ENCODE results near the gene NAV2.

The NAV2 gene

DNA sequence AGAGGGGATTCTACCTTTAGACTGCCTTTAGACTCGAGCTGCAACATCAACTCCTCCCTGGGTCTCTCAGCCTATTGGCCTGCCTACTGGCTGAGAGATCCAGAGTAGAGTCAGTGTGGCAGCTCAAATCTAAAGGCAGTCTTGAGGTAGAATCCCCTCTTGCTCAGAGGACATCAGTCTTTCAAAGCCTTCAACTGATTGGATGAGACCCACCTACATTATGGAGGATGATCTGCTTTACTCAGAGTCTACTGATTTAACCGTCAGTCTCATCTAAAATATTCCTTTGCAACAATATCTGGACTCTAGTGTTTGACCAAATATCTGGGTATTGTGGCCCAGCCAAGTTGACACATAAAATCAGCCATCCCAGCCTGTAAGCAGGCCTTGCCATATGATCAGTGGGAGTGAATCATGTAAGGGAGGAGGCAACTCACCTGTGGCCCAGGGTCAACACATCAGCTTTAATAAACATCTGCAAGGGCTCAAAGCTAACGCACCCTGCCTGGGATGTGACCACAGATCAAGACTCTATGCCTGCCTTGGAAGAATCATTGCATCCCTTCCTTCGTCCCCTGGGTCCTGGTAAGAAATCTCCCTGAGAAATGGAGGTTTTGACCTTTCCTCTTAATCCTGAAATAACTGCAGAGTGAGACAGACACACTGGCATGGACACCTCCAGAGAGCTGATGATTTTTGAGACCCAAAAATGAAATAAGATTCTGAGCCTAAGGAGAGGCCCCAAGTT is 249.6 kb downstream of the NAV2 start:
- DNase-seq (ENCODE audit: low read depth) = no peak
- H3K4me3 ChIP-seq (ENCODE audit: low read length) = no peak overlapping the region
- TF ChIP-seq CTCF (conservative IDR thresholded peaks at IDR 0.05; ENCODE audit: low read depth, low read length) = no peak

GRCh38 chr11:19962801-19963175 is 250.2 kb downstream of the NAV2 start:
- no peak overlapping the region for H3K4me3 ChIP-seq (ENCODE audit: low read length)
- no peak for TF ChIP-seq CTCF (conservative IDR thresholded peaks at IDR 0.05; ENCODE audit: low read depth, low read length)
- no peak for DNase-seq (ENCODE audit: low read depth)

DNA sequence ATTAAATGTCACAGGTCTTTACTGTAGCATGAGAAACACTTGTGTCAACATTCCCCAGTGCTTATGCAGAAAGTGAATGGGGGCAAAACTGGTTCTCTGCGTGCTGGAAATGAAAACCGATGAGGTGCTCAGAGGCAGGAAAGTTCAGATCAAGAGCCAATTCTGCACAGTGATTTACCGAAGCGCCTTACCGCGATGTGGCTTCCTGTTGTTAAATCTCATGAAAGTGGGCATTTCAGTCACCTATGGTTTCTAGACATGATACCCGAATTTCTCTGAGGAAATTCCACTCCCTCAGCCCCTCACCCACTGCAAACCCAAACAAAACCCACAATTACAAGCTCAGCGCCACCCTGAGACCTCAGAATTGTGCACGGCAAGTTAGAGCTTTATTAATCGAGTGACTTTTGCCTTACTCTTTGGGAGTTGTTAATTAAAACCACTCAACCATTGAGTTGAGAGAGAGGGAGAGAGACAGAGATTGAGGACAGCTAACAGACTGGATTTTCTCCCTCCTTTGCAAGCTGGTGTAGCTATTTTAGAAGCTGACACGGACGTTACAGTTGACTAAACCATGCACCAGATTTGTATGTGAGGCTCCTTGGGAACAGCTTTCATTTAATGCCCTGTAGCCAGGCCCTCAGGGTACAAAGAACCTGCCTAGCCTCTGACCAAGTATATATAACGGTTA is 251.2 kb downstream of the NAV2 start:
- DNase-seq (ENCODE audit: low read depth) = no peak
- H3K4me3 ChIP-seq (ENCODE audit: low read length) = no peak overlapping the region
- no peak for TF ChIP-seq CTCF (conservative IDR thresholded peaks at IDR 0.05; ENCODE audit: low read depth, low read length)

- DNase-seq (ENCODE audit: low read depth) = no peak
- no peak for TF ChIP-seq CTCF (conservative IDR thresholded peaks at IDR 0.05; ENCODE audit: low read depth, low read length)
- H3K4me3 ChIP-seq (ENCODE audit: low read length) = no peak overlapping the region
These were observed 253.8 kb downstream of the NAV2 start for GRCh38 chr11:19966441-19966840.

GRCh38 chr11:19966927-19967326 is 254.3 kb downstream of the NAV2 start:
- no peak overlapping the region for H3K4me3 ChIP-seq (ENCODE audit: low read length)
- TF ChIP-seq CTCF (conservative IDR thresholded peaks at IDR 0.05; ENCODE audit: low read depth, low read length) = no peak
- DNase-seq (ENCODE audit: low read depth) = no peak

DNA sequence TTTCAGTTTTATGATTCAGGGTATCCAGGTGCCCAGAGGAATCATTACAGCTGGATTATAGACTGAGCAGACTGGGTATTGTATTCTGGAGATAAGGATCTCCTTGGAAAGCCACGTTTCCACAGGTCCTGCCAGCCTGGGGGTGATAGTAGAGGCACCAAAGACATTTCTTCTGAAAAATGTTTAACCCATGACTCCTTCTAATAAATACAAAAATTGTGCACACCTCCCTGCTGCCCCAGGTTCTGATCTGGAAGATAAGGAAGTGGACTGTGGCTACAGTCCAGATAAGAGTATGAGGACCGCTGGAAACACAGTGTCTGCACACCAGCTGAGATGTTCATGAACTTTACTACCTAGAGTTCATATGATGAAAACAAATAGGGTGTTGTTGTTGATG is 255.2 kb downstream of the NAV2 start:
- TF ChIP-seq CTCF (conservative IDR thresholded peaks at IDR 0.05; ENCODE audit: low read depth, low read length) = no peak
- no peak overlapping the region for H3K4me3 ChIP-seq (ENCODE audit: low read length)
- DNase-seq (ENCODE audit: low read depth) = no peak

DNA sequence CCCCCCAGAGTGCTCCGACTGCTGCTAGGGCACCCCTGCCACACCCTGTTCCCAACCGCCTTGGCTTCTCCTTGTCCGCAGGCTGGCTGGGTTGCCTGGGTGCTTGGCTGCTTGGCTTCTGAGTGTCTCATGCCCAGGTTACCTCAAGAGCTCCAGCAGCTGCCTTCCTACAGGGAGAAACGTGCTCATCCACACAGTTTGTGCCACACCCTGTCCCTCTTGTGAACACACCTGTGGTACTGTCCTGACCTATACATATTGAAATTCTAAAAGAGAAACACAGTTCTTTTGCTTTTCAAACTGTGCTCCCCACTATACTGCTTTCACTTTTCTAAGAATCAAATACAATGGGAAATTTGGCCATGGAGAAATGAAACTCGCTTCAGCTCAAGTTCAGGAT is 256.2 kb downstream of the NAV2 start:
- no peak for TF ChIP-seq CTCF (conservative IDR thresholded peaks at IDR 0.05; ENCODE audit: low read depth, low read length)
- DNase-seq (ENCODE audit: low read depth) = no peak
- no peak overlapping the region for H3K4me3 ChIP-seq (ENCODE audit: low read length)
